ENCODE measurements around the gene EMC6.

EMC6 gene

DNA sequence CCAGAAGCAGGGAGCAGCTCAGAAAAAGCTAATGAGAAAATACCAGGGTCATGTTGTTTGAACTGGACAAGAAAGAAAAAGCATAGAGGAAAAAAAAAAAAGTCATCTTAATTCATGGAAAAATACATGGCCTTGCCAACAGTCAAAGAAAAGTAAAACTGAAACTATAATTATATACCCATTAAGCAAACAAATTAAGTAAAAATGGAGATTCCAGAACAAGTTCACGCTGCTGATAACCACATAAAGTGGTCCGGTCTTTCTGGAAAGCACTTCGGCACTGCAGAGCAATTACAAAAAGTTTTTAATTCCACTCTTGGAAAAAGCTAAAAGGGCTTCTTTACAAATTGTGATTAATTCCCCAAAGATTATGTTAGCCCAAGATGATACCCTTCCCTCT, 39.8 kb downstream of the EMC6 start:
- TF ChIP-seq CTCF (conservative IDR thresholded peaks at IDR 0.05; ENCODE audit: low read length): no peak
- DNase-seq (ENCODE audit: low read depth): no peak

GRCh38 chr17:3710951-3711383, 42.4 kb downstream of the EMC6 start:
- peak; percentile 30 for DNase-seq (ENCODE audit: low read depth)
- no peak for TF ChIP-seq CTCF (conservative IDR thresholded peaks at IDR 0.05; ENCODE audit: low read length)
- H3K4me3 ChIP-seq (ENCODE audit: low read length): no peak overlapping the region

More for the DNA sequence above, 39.8 kb downstream of the EMC6 start:
- no peak overlapping the region for H3K4me3 ChIP-seq (ENCODE audit: low read length)

- no peak overlapping the region for H3K4me3 ChIP-seq (ENCODE audit: low read length)
- DNase-seq (ENCODE audit: low read depth): no peak
- no peak for TF ChIP-seq CTCF (conservative IDR thresholded peaks at IDR 0.05; ENCODE audit: low read length)
Measured at GRCh38 chr17:3712811-3713463, 44.3 kb downstream of the EMC6 start.

DNA sequence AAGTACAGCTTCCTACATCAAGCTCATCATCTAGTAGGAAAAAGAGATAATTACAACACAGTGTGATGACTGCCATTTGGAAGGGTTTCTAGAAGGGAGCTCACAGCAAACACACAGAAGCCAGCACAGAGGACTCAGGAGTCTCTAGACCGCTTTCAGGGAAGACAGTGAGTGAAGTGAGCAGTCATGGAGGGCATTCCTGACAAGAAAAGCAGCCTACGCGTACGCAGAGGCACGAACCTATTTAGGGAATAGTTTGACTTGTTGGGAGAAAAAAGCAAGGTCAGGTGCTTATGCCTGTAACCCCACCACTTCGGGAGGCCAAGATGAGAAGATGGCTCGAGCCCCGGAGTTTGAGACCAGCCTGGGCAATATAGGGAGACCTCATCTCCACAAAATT, 46.7 kb downstream of the EMC6 start:
- no peak for TF ChIP-seq CTCF (conservative IDR thresholded peaks at IDR 0.05; ENCODE audit: low read length)
- DNase-seq (ENCODE audit: low read depth): no peak
- no peak overlapping the region for H3K4me3 ChIP-seq (ENCODE audit: low read length)

DNA sequence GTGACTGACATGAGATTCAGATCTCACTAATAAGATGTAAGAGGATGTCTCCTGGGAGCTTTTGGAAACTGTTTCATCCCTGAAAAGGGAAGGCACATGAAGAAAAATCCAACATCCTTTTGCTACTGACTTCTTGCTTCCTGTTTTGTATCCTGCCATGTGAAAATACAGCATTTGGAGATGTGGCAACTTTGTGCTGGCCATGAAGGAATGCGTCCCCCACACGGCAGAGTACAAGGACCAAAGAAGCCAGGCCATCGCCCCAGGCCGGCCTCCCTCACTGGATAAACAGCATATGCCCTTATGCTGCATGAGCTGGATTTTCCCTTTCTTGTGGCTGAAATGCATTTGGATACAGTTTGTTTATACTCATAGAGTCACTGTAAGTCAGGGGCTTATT, 49.6 kb downstream of the EMC6 start:
- no peak for DNase-seq (ENCODE audit: low read depth)
- TF ChIP-seq CTCF (conservative IDR thresholded peaks at IDR 0.05; ENCODE audit: low read length): no peak
- H3K4me3 ChIP-seq (ENCODE audit: low read length): no peak overlapping the region

- DNase-seq (ENCODE audit: low read depth): no peak
- no peak for TF ChIP-seq CTCF (conservative IDR thresholded peaks at IDR 0.05; ENCODE audit: low read length)
Measured at GRCh38 chr17:3719265-3719664, 50.7 kb downstream of the EMC6 start.

More at GRCh38 chr17:3719265-3719664, 50.7 kb downstream of the EMC6 start:
- H3K4me3 ChIP-seq (ENCODE audit: low read length): no peak overlapping the region
